K562 (cell line): Measurements from ENCODE around the gene RHOC. TPM values are rescaled to one million over a fixed set of nuclear protein-coding genes. Genes with fewer than 3 reads are reported as not detected.

Experiments used
- ATAC-seq: fragments of 200-7000 bp; cut with Tn5 transposase; 3 replicates; pipeline ENCODE4 v1.9.1; 2020; ENCODE audit warnings: moderate library complexity
- BruUV-seq: library from RNA; stranded (reverse); fragments of 400-500 nt; replicated peaks from 2 replicates; lab custom pipeline; 2021; lab: Mats Ljungman, UMichigan
- CTCF ChIA-PET: fragments of 300-600 bp; formaldehyde crosslinking; extraction: SDS; loops from one replicate; lab custom pipeline; 2021; ENCODE audit warnings: low intra/inter-chr PET ratio; lab: Yijun Ruan, JAX
- POLR2A ChIA-PET: fragments of 300-600, 350-650 bp; sonication (Branson Sonifier 250); formaldehyde crosslinking; extraction: SDS; loops from one replicate; lab custom pipeline; 2021; ENCODE audit warnings: antibody characterized with exemption, inconsistent platforms; lab: Yijun Ruan, JAX
- DNase-seq, 4 experiments: peaks; one replicate each; pipeline versions ENCODE4 v3.0.0 to v3.0.0-alpha.2; 2011 to 2018; ENCODE audit warnings: low spot score in 3 of 4, mixed read lengths in 3 of 4; ENCODE audit errors: extremely low read depth in 1 of 4
- FAIRE-seq: peaks from 2 replicates; lab custom pipeline; 2011; peaks lifted over from hg19 to GRCh38; lab: Jason Lieb, UNC
- H2AFZ ChIP-seq: 2 replicates; pipeline ENCODE4 v1.6.0; 2011; ENCODE audit warnings: low read depth, low read length, control low read depth, inconsistent platforms
- H3K27ac ChIP-seq: fragments of 200-600 bp; 3 replicates; pipeline ENCODE4 v1.8.0; 2011; ENCODE audit warnings: low read depth, mild to moderate bottlenecking, control low read depth, inconsistent platforms, low read length, moderate library complexity, mixed read lengths; ENCODE audit errors: extremely low read depth
- H3K27me3 ChIP-seq, 2 experiments: fragments of 300-600 bp in 1 of 2; 2 replicates in 1 of 2; 3 replicates in 1 of 2; pipeline versions ENCODE4 v1.6.0 to v1.8.0; 2011; ENCODE audit warnings: inconsistent platforms in 2 of 2, low read length in 2 of 2, mild to moderate bottlenecking in 1 of 2, mixed read lengths in 1 of 2, moderate library complexity in 1 of 2; ENCODE audit not compliant: control insufficient read depth in 2 of 2, insufficient read depth in 2 of 2
- H3K36me3 ChIP-seq: fragments of 300-600 bp; 3 replicates; pipeline ENCODE4 v1.8.0; 2011; ENCODE audit warnings: mild to moderate bottlenecking, low read length, inconsistent platforms; ENCODE audit not compliant: control insufficient read depth, insufficient read depth
- H3K4me1 ChIP-seq, 2 experiments: fragments of 200-600 bp in 1 of 2; replicated peaks in 1 of 2; 2 replicates in 1 of 2; 3 replicates in 1 of 2; pipeline versions ENCODE4 v1.5.1 to v1.8.0; 2011; ENCODE audit warnings: inconsistent platforms in 2 of 2, low read length in 2 of 2, mild to moderate bottlenecking in 1 of 2, mixed read lengths in 1 of 2, moderate library complexity in 1 of 2; ENCODE audit not compliant: control insufficient read depth in 2 of 2, insufficient read depth in 2 of 2
- H3K4me2 ChIP-seq: 2 replicates; pipeline ENCODE4 v1.6.1; 2011; ENCODE audit warnings: low read length, control low read depth, inconsistent platforms, mixed read lengths; ENCODE audit not compliant: insufficient read depth
- H3K4me3 ChIP-seq: fragments of 200-600 bp; sonication (generic), shearing (Covaris generic); 2 replicates; pipeline ENCODE4 v1.5.1; 2016; ENCODE audit warnings: control low read depth, inconsistent platforms
- H3K79me2 ChIP-seq: fragments of 200-600 bp; 3 replicates; pipeline ENCODE4 v1.8.0; 2011; ENCODE audit warnings: low read length, inconsistent platforms; ENCODE audit not compliant: control insufficient read depth, insufficient read depth
- H3K9ac ChIP-seq, 2 experiments: 2 replicates each; pipeline versions ENCODE4 v1.6.0 to v1.6.1; 2011; ENCODE audit warnings: low read depth in 2 of 2, low read length in 2 of 2, control low read depth in 1 of 2, inconsistent platforms in 1 of 2, mild to moderate bottlenecking in 1 of 2, mixed read lengths in 1 of 2; ENCODE audit not compliant: insufficient read depth in 1 of 2
- H3K9me1 ChIP-seq: one replicate; pipeline ENCODE4 v1.6.0; 2011; ENCODE audit warnings: inconsistent platforms, mild to moderate bottlenecking, low read length, moderate library complexity; ENCODE audit not compliant: control insufficient read depth, insufficient read depth
- H3K9me3 ChIP-seq: replicated peaks from 2 replicates; pipeline ENCODE4 v1.5.1; 2011; ENCODE audit warnings: low read depth, low read length, inconsistent platforms; ENCODE audit not compliant: control insufficient read depth, insufficient read depth
- H4K20me1 ChIP-seq: replicated peaks from 2 replicates; pipeline ENCODE4 v1.6.1; 2011; ENCODE audit warnings: low read length, inconsistent platforms, mixed read lengths; ENCODE audit not compliant: control insufficient read depth, insufficient read depth
- ARNT ChIP-seq, 2 experiments: fragments of 450-650 bp; IDR thresholded peaks; 2 replicates each; pipeline ENCODE4 v1.6.1; 2016; ENCODE audit warnings: mild to moderate bottlenecking in 1 of 2
- ESRRB ChIP-seq: fragments of 250-450 bp; sonication (Bioruptor Pico); IDR thresholded peaks from 2 replicates; pipeline ENCODE4 v1.5.0; 2020; ENCODE audit warnings: mild to moderate bottlenecking, moderate library complexity, borderline replicate concordance
- FOXK1 ChIP-seq: sonication (generic); formaldehyde crosslinking; IDR thresholded peaks from 2 replicates; pipeline ENCODE4 v1.8.0; 2022; ENCODE audit warnings: missing genetic modification reagents, mild to moderate bottlenecking, borderline replicate concordance
- MITF ChIP-seq: IDR thresholded peaks from 2 replicates; pipeline ENCODE4 v1.6.1; 2014; ENCODE audit warnings: antibody characterized with exemption
- WGBS: fragments of 100-300 bp; shearing (Covaris generic); methylation state at CpG from one replicate; pipeline ENCODE4 v1.1.6; 2016; ENCODE audit warnings: low coverage, mixed read lengths; ENCODE audit not compliant: insufficient coverage; ENCODE audit errors: missing lambda C conversion rate; 5-methylcytosine and 5-hydroxymethylcytosine counted together
- in situ Hi-C: fragments of 300-500 bp; cut with MboI; formaldehyde crosslinking; loops from 4 replicates; pipeline ENCODE4 v1.15.0; 2018; ENCODE audit warnings: inconsistent platforms, mixed read lengths
- intact Hi-C: fragments of 100-400 bp; cut with micrococcal nuclease; formaldehyde crosslinking; loops from 2 replicates; pipeline ENCODE4 v1.14.2; 2022
- polyA plus RNA-seq, 8 experiments: library from polyadenylated mRNA; depleted of rRNA in 4 of 8; stranded (reverse) in 5 of 8; unstranded in 3 of 8; fragments of >200 nt; fragmentation: Nextera tagmentation in 2 of 8; fragmentation: Illumina TruSeq in 1 of 8; extraction: Ambion mirVana in 2 of 8; extraction: Trizol in 1 of 8; gene quantifications; 2 replicates each; pipeline versions ENCODE4 v1.2.1 to v1.2.3, GENCODE V29; 2011 to 2014; ENCODE audit warnings: inconsistent platforms in 1 of 8, missing spikeins in 1 of 8
- total RNA-seq, 7 experiments: library from RNA; depleted of rRNA in 6 of 7; stranded (reverse); fragments of >200 nt in 6 of 7; fragmentation: Illumina TruSeq in 2 of 7; extraction: Trizol in 2 of 7; gene quantifications; 2 replicates each; pipeline versions ENCODE4 v1.2.1 to v1.2.3, GENCODE V29; 2011 to 2021; ENCODE audit warnings: low replicate concordance in 1 of 7

RHOC gene
- total and polyA plus RNA-seq, 9 of the 15 experiments (the other 6 are each of a cell fraction or from before 2014, with no cell fraction given) = 35.2 to 364 (median 204) TPM

GRCh38 chr1:112695276-112695675 lies 11.7 kb downstream of the RHOC start:
- no peak overlapping the region for H3K4me2 ChIP-seq
- BruUV-seq = no TSS peak
- ChIA-PET CTCF (no interaction called here), POLR2A (interaction anchor here (0.6 to 8.7 kb wide), 3 partner anchors 21 to 708 kb away, joined by 3 to 104 read pairs (median 3); partner anchors contain the start of gene MOV10)
- in situ Hi-C loops (no loop called here), intact Hi-C loops (no loop called here)
- peaks cover 16% of the 10 kb centered on the region; the same call in 2 of the 3 replicates for H3K79me2 ChIP-seq
- no peaks in the 10 kb centered on the region for H3K27me3 ChIP-seq
- no peaks in the 10 kb centered on the region for H3K9me3 ChIP-seq
- ATAC-seq = no peak
- peaks cover 41 to 48% of the 10 kb centered on the region in 2 experiments for H3K4me1 ChIP-seq
- 92% methylated on average over 9 of the region's 9 CpGs for WGBS
- H3K4me3 ChIP-seq = no peak overlapping the region
- peaks cover 89% of the 10 kb centered on the region for H3K36me3 ChIP-seq
- H3K27ac ChIP-seq = no peak overlapping the region
- no peak for DNase-seq
- 0 out of 4 replicates have a peak overlapping the region, but pooled peaks of 1 of the 2 experiments have one; percentile 12 for H3K9ac ChIP-seq
- TF ChIP-seq MITF (no peak), ARNT (IDR thresholded peaks at IDR 0.05) (no peak), ESRRB (CRISPR knock-in tag) (no peak), FOXK1 (no peak)
- TF ChIP-seq, all 486 proteins: peak for 0
- Histone ChIP-seq H4K20me1 (no peaks in the 10 kb centered on the region), H3K9me1 (peaks cover 5% of the 10 kb centered on the region), H2AFZ (no peak overlapping the region)
- no peak for FAIRE-seq
